SK-N-SH (cell line): ENCODE data around the gene C1RL. TPM values are rescaled to one million over a fixed set of nuclear protein-coding genes. Genes with fewer than 3 reads are reported as not detected.

Source experiments
- CTCF ChIA-PET: fragments of 300-600, 350-600 bp; formaldehyde crosslinking; extraction: SDS; loops from one replicate; lab custom pipeline; 2021; lab: Yijun Ruan, JAX
- POLR2A ChIA-PET: fragments of 350-600 bp; sonication (Branson Sonifier 250); formaldehyde crosslinking; extraction: SDS; loops from one replicate; lab custom pipeline; 2020; ENCODE audit warnings: antibody characterized with exemption, inconsistent platforms; lab: Yijun Ruan, JAX
- DNase-seq: peaks from one replicate; pipeline ENCODE4 v3.0.0; 2012
- H2AFZ ChIP-seq: fragments of 200-600 bp; sonication (generic); 2 replicates; pipeline ENCODE4 v1.8.1; 2016; ENCODE audit warnings: antibody characterized with exemption, mild to moderate bottlenecking, low read depth
- H3F3A ChIP-seq: fragments of 200-600 bp; sonication (generic); replicated peaks from 2 replicates; pipeline ENCODE3; 2016; ENCODE audit warnings: antibody characterized with exemption, mild to moderate bottlenecking; ENCODE audit not compliant: insufficient read depth
- H3K27ac ChIP-seq, 2 experiments: fragments of 200-500 bp in 1 of 2; fragments of 200-600 bp in 1 of 2; sonication (Bioruptor generic) in 1 of 2; sonication (generic), shearing (Covaris generic) in 1 of 2; 2 replicates each; pipeline versions ENCODE4 v1.5.1 to v1.6.1; 2014 to 2016; ENCODE audit warnings: low read depth in 2 of 2, inconsistent platforms in 1 of 2, low read length in 1 of 2, mild to moderate bottlenecking in 1 of 2, mixed read lengths in 1 of 2
- H3K27me3 ChIP-seq: fragments of 200-600 bp; sonication (generic), shearing (Covaris generic); 2 replicates; pipeline ENCODE4 v1.6.1; 2016; ENCODE audit warnings: mixed run types; ENCODE audit not compliant: insufficient read depth
- H3K36me3 ChIP-seq, 2 experiments: fragments of 200-500 bp in 1 of 2; fragments of 200-600 bp in 1 of 2; sonication (Bioruptor generic) in 1 of 2; sonication (generic) in 1 of 2; replicated peaks in 1 of 2; 2 replicates each; pipeline versions ENCODE3 to v1.5.1; 2014 to 2016; ENCODE audit warnings: low read length in 1 of 2, mild to moderate bottlenecking in 1 of 2; ENCODE audit not compliant: insufficient read depth in 2 of 2, control insufficient read depth in 1 of 2
- H3K4me1 ChIP-seq, 2 experiments: fragments of 200-500 bp in 1 of 2; fragments of 200-600 bp in 1 of 2; sonication (Bioruptor generic) in 1 of 2; sonication (generic), shearing (Covaris generic) in 1 of 2; 2 replicates each; pipeline versions ENCODE4 v1.5.1 to v1.6.1; 2014 to 2016; ENCODE audit warnings: low read depth in 1 of 2, low read length in 1 of 2, mixed run types in 1 of 2; ENCODE audit not compliant: insufficient read depth in 2 of 2, control insufficient read depth in 1 of 2
- H3K4me2 ChIP-seq: fragments of 200-600 bp; sonication (generic), shearing (Covaris generic); 2 replicates; pipeline ENCODE4 v1.6.1; 2017; ENCODE audit warnings: mixed run types
- H3K4me3 ChIP-seq, 2 experiments: fragments of 200-500 bp in 1 of 2; fragments of 200-600 bp in 1 of 2; sonication (Bioruptor generic) in 1 of 2; sonication (generic), shearing (Covaris generic) in 1 of 2; 2 replicates each; pipeline versions ENCODE4 v1.5.1 to v1.8.1; 2014 to 2016; ENCODE audit warnings: low read depth in 2 of 2, inconsistent platforms in 1 of 2, low read length in 1 of 2, mild to moderate bottlenecking in 1 of 2, mixed read lengths in 1 of 2, moderate library complexity in 1 of 2
- H3K79me2 ChIP-seq: fragments of 200-600 bp; sonication (generic); 2 replicates; pipeline ENCODE4 v1.8.1; 2017; ENCODE audit warnings: mild to moderate bottlenecking; ENCODE audit not compliant: insufficient read depth
- H3K9ac ChIP-seq: fragments of 200-600 bp; sonication (generic); 2 replicates; pipeline ENCODE4 v1.6.1; 2017; ENCODE audit warnings: mixed run types
- H3K9me2 ChIP-seq: fragments of 200-600 bp; sonication (generic); 2 replicates; pipeline ENCODE4 v1.6.1; 2017; ENCODE audit warnings: mixed run types
- H3K9me3 ChIP-seq: fragments of 200-600 bp; sonication (generic); 2 replicates; pipeline ENCODE4 v1.6.1; 2017; ENCODE audit warnings: mixed run types, mild to moderate bottlenecking, moderate library complexity
- H4K20me1 ChIP-seq: fragments of 200-600 bp; sonication (generic); 2 replicates; pipeline ENCODE4 v1.6.1; 2017; ENCODE audit warnings: mild to moderate bottlenecking, mixed run types; ENCODE audit not compliant: insufficient read depth
- CTCF ChIP-seq: fragments of 200-600 bp; sonication (generic); IDR thresholded peaks from 2 replicates; pipeline ENCODE4 v1.6.1; 2017; ENCODE audit warnings: antibody characterized with exemption, mild to moderate bottlenecking, moderate library complexity
- ELF1 ChIP-seq: IDR thresholded peaks from 2 replicates; pipeline ENCODE4 v1.4.0; 2012
- FOSL2 ChIP-seq: IDR thresholded peaks from 2 replicates; pipeline ENCODE4 v1.4.0; 2012; ENCODE audit warnings: low read depth, mild to moderate bottlenecking, moderate library complexity, borderline replicate concordance
- FOXJ3 ChIP-seq: sonication (generic); formaldehyde crosslinking; IDR thresholded peaks from 2 replicates; pipeline ENCODE4 v1.5.1; 2020; ENCODE audit warnings: mild to moderate bottlenecking, missing genetic modification reagents
- FOXM1 ChIP-seq: IDR thresholded peaks from 2 replicates; pipeline ENCODE4 v1.4.0; 2012; ENCODE audit warnings: low read depth, mild to moderate bottlenecking
- GABPA ChIP-seq: IDR thresholded peaks from 2 replicates; pipeline ENCODE4 v1.4.0; 2012; ENCODE audit warnings: low read depth, mild to moderate bottlenecking
- GATA2 ChIP-seq: sonication (generic); formaldehyde crosslinking; IDR thresholded peaks from 2 replicates; pipeline ENCODE4 v1.5.0; 2020; ENCODE audit warnings: mild to moderate bottlenecking, missing genetic modification reagents
- IRF3 ChIP-seq: fragments of 150-350 bp; IDR thresholded peaks from 2 replicates; pipeline ENCODE4 v1.6.1; 2016; ENCODE audit warnings: mild to moderate bottlenecking, low read depth, low read length
- JUND ChIP-seq: IDR thresholded peaks from 2 replicates; pipeline ENCODE4 v1.4.0; 2012
- MAX ChIP-seq: IDR thresholded peaks from 2 replicates; pipeline ENCODE4 v1.4.0; 2012; ENCODE audit warnings: low read depth
- MXI1 ChIP-seq: IDR thresholded peaks from 2 replicates; pipeline ENCODE4 v1.6.1; 2012; ENCODE audit warnings: mild to moderate bottlenecking, low read depth, low read length, improper control_type of control experiment
- POLR2AphosphoS5 ChIP-seq: IDR thresholded peaks from 2 replicates; pipeline ENCODE4 v1.6.1; 2012; ENCODE audit warnings: low read depth, low read length
- RAD21 ChIP-seq: IDR thresholded peaks from 2 replicates; pipeline ENCODE4 v1.6.1; 2012; ENCODE audit warnings: mild to moderate bottlenecking, low read length
- RXRA ChIP-seq: IDR thresholded peaks from 2 replicates; pipeline ENCODE4 v1.4.0; 2012; ENCODE audit warnings: low read depth, mild to moderate bottlenecking, borderline replicate concordance
- TEAD4 ChIP-seq: IDR thresholded peaks from 2 replicates; pipeline ENCODE4 v1.4.0; 2012; ENCODE audit warnings: mild to moderate bottlenecking, borderline replicate concordance; ENCODE audit not compliant: insufficient read depth
- USF1 ChIP-seq: IDR thresholded peaks from 2 replicates; pipeline ENCODE4 v1.4.0; 2012; ENCODE audit warnings: low read depth, borderline replicate concordance
- ZBTB33 ChIP-seq: IDR thresholded peaks from 2 replicates; pipeline ENCODE4 v1.4.0; 2012; ENCODE audit warnings: low read depth, borderline replicate concordance
- WGBS: methylation state at CpG from one replicate; pipeline ENCODE4 v1.1.6; 2017; ENCODE audit warnings: low lambda C conversion rate; 5-methylcytosine and 5-hydroxymethylcytosine counted together
- polyA plus RNA-seq, 3 experiments: library from polyadenylated mRNA; depleted of rRNA; stranded (reverse); fragments of >200 nt; gene quantifications; 2 replicates each; pipeline ENCODE4 v1.2.3, GENCODE V29; 2012

Gene C1RL
- polyA plus RNA-seq, 1 of the 3 experiments (the other 2 are of a cell fraction): 8.3 TPM

- H2AFZ ChIP-seq: no peak overlapping the region
- H3K4me3 ChIP-seq: no peak overlapping the region
- ChIA-PET POLR2A (no interaction called here), CTCF (interaction anchor here (1.5 to 1.9 kb wide), 3 partner anchors 8 to 11 kb away, joined by 3 to 11 read pairs (median 4); no protein-coding TSS in a partner anchor)
- H3K4me2 ChIP-seq: no peak overlapping the region
- peaks cover 0 to 5% of the 10 kb centered on the region in 2 experiments for H3K36me3 ChIP-seq
- TF ChIP-seq MXI1 (no peak), POLR2AphosphoS5 (no peak), CTCF (no peak), JUND (no peak), ZBTB33 (no peak), GATA2 (CRISPR knock-in tag) (no peak), RXRA (no peak), GABPA (no peak), ELF1 (no peak), FOSL2 (no peak), RAD21 (no peak), FOXM1 (no peak), FOXJ3 (no peak)
- no peaks in the 10 kb centered on the region for H4K20me1 ChIP-seq
- 0 out of 2 replicates have a peak, but pooled peaks cover 6% of the 10 kb centered on the region for H3K9me3 ChIP-seq
- DNase-seq: no peak
- no peaks in the 10 kb centered on the region for H3K27me3 ChIP-seq
- H3K9ac ChIP-seq: no peak overlapping the region
- no peaks in the 10 kb centered on the region for H3F3A ChIP-seq
- H3K27ac ChIP-seq: no peak overlapping the region
- no peaks in the 10 kb centered on the region for H3K9me2 ChIP-seq
- H3K79me2 ChIP-seq: no peaks in the 10 kb centered on the region
- H3K4me1 ChIP-seq: no peaks in the 10 kb centered on the region
- WGBS: 72% methylated on average over 10 of the region's 10 CpGs
Observed at GRCh38 chr12:7101694-7102131, 7.3 kb downstream of the C1RL start.

GRCh38 chr12:7101047-7101693, 7.8 kb downstream of the C1RL start:
- no peak for DNase-seq
- Histone ChIP-seq H3F3A (no peaks in the 10 kb centered on the region), H3K9me2 (no peaks in the 10 kb centered on the region), H3K4me3 (no peak overlapping the region), H3K9me3 (0 out of 2 replicates have a peak, but pooled peaks cover 6% of the 10 kb centered on the region), H3K27me3 (no peaks in the 10 kb centered on the region), H3K4me2 (no peak overlapping the region), H3K79me2 (no peaks in the 10 kb centered on the region), H3K27ac (no peak overlapping the region), H4K20me1 (no peaks in the 10 kb centered on the region), H3K4me1 (no peaks in the 10 kb centered on the region), H3K9ac (no peak overlapping the region), H3K36me3 (peaks cover 0 to 5% of the 10 kb centered on the region in 2 experiments), H2AFZ (no peak overlapping the region)
- POLR2A ChIA-PET: no interaction called here
- CTCF ChIA-PET: interaction anchor here (2.1 kb wide), 1 partner anchor 8 kb away, joined by 10 read pairs; the partner anchor contains the start of gene C1RL
- WGBS: 75% methylated on average over 4 of the region's 4 CpGs
- no peak for TF ChIP-seq IRF3
- no peak for TF ChIP-seq TEAD4
- TF ChIP-seq MAX: no peak
- no peak for TF ChIP-seq USF1
- no peak for TF ChIP-seq ELF1
- TF ChIP-seq RAD21: no peak
